Iris pigment epithelial cell (primary cell): ENCODE results near the gene TUT1.
"Not testable (repeated sequence)": the region's sequence is repeated elsewhere in the genome, so short reads cannot be mapped to it uniquely, and the experiment has no call there.

Experiments
- DNase-seq: peaks from one replicate; pipeline ENCODE4 v3.0.0-alpha.2; 2011; ENCODE audit warnings: low read depth

The TUT1 gene

DNA sequence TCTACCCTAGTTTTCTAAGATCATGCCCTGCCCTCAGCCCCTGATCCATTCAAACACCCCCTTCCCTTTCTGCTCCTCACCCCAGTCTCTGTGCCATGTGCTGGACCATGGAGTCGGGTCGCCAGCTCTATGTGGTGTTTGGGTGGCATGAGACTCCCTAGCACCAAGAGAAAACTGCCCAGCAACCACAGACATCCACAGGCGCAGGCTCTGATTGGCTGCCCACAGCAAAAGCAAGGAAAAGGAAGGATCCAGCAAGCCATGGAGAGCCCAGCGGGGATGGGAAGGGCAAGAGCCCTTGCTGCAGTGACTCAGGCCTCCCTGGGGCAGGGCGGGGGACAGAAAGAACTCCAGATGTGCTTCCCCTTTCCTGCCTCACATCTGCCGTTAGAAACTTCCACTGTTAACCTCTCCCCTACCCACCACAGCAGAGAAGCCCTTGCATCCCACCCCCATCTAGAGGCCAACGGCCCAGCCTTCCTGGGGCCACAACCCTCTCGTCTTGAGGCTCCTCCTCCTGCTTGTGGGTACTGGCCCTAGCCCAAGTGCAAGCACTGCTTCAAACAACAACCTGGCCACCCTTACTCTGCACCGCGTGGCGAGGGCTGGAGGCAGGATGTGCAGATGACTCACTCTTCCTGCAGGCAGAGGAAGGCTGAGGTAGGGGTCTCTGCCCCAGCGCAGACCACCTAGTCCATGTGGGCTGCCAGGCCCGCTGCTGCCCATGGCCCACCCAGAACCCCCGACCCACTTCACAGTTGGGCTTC lies 35.0 kb downstream of the TUT1 start:
- DNase-seq: peak; percentile 85

GRCh38 chr11:62555464-62556107 lies 35.7 kb downstream of the TUT1 start:
- DNase-seq: peak; percentile 48

DNA sequence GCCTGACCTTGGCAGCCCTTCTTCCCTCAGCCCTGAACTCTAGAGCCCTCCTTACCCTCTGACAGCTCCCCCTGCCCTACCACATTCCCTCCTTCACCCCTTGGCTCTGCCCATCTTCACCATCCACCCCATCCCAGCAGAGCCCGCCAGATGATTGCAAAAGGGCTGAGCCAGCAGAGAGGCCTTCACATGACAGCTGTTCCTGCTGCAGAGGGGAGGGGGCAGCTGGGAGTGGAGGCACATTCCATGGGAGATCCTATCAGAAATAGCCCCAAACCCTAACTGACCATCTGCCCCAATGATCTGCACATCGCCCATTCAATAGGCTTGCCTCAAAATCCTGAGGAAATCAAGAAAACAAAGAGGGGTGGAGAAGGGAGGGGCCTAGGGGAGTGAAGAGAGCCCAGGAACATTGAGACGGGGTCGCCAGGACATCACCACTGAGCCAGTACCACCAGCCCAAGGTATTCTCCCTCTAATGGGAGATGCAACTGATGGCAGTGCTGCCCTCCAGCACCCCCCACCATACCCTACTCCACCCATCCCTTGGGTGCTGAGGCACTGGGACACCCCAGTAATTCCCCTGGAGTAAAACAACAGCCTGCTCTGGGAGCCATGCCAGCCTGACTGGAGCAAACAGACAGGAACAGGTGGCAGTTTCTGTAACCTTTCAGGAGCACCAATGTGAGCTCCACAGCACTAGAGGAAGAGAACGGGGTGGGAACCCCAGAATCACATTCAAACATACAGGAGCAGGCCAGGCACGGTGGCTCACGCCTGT lies 36.7 kb downstream of the TUT1 start:
- no peak for DNase-seq

DNA sequence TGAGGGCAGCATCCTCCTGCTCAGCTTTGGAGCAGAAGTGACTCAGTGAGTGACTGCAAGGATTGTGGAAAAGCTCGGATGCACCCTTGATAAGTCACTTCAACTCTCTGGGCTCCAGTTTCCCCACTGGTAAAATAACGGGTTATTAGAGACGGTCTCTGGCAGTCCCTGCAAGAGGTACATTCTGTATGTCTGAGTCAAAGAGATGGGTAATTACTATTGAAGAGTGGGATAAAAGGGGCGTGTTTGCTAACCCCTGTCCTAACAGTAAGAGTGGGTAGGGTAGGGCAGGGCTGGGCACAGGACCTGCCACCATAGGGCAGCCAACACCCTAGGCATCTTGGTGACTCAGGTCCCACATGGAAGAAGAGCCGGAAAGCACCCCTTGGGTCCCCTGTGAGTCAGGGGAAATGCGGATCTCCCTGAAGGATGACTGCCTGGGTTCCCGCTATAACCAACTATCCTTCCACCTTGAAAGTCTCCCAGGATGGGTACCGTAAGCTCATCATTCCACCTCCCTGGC lies 37.4 kb downstream of the TUT1 start:
- DNase-seq: peak; percentile 82

- peak; percentile 96 for DNase-seq
These were observed 38.1 kb downstream of the TUT1 start for GRCh38 chr11:62553080-62553838.

DNA sequence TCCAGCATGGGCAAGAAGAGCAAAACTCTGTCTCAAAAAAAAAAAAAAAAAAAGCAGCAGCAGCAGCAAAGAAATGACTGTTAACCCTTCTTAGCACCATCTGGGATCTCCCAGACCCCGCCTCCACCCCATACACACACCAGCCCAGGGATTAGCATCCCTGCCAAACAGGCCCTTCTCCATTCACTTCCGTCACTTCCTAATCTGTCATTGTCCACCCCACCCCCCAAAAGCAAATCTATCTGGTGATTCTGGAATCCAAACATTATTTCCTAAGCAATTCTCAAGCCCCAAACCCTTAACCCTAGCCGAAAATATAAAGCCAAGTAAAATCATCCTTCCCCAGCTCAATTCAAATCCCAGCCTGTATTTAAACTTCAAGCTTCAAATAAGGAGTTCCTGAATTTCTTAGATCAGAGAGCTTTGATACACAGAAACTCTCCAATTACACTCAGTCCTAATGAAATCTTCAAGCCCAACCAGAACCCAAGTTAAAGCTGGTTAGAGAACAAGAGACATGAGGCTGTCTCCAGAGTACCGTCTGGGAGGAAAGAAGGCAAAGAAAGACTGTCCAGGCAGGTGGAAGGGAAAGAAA lies 38.7 kb downstream of the TUT1 start:
- DNase-seq: no peak

GRCh38 chr11:62550478-62550877 lies 40.8 kb downstream of the TUT1 start:
- DNase-seq: not testable (repeated sequence)

DNA sequence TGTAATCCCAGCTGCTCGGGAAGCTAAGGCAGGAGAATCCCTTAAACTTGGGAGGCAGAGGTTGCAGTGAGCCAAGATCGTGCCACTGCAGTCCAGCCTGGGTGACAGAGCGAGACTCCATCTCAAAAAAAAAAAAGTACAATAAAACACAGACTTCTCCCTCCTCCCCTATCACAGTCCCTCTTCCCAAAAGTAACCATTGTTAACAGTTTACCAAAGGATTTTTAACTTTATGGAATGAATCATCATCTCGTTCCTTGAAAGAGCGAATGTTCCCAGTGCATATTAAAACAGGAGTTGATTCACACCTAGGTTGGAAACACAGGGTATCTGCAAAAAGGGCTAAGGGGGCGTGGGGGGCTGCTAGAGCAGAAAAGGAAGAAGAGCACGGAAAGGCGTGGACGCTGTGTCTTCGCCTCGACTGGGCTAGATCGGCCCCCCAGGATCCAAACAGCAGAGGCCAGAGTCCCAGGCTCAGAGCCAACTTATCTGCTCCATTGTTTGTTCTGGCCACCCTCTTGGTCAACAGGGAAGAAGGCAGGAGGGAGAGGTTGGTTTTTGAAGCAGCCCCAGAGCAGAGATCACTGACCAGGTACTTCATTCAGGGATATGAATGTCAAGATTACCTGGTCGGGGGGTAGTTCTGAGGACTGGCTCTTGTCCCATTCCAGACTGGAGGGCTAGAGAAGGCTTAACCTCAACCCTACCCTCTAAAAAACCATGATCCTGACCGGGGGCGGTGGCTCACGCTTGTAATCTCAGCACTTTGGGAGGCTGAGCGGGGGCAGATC lies 42.6 kb downstream of the TUT1 start:
- no peak for DNase-seq

DNA sequence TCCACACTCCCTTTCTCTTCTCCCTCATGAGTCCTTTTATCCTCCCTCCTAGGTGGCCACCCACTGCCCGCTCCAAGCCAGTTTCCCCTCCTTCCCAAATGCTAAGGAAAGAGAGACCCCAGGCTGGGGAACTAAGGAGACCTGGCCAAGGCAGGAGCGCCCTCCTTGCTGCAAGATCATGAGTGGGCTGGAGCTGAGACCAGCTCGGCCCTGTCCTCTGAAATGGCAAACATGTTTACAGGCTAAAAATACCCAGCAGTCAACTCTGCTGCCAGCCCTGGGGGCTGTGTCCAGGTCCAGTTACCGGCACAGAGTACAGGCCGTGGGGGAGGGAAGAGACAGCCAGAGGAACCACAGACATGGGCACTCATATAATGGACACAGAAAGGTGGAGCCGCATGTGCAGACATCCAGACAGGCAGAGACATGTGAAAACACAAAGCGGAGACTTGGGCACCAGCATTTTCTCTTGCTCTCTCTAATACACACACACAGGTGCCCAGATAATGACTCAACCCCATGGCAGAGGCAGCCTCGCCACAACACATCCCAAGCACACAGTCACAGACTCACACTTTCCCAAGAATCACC lies 43.5 kb downstream of the TUT1 start:
- no peak for DNase-seq

DNA sequence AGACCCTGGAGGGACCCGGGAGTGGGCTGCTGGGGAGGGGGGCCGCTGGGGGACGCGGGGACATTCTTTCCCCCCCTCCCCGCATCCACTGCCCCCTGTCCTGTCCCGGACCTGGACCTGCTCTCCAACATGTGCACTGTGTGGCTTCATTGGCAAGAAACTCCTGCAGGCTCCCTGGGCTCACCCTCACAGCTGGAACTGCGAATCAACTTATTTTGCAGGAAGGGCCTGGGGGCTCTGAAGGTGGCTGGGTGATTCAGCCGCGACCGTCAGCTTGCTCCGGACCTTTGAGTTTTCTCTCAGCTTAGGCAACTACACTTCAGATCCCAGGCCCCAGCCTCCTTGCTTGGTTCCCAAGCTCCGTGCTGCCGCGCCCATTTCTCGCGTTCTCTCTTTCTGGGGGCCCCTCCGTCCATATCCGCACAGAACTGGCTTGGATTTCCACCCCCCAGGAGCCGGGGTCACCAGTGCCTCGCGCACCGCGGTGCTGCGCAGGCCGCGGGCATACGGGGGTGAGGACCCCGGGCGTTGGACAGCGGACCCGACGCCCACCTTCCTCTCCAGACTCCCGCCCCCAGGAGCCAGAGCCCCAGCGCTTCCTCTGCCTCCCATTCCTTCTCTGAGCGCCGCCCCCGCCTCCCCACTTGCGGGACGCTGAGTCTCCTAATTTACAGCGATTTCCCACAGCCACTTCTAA lies 44.2 kb downstream of the TUT1 start:
- peak; percentile 71 for DNase-seq

DNA sequence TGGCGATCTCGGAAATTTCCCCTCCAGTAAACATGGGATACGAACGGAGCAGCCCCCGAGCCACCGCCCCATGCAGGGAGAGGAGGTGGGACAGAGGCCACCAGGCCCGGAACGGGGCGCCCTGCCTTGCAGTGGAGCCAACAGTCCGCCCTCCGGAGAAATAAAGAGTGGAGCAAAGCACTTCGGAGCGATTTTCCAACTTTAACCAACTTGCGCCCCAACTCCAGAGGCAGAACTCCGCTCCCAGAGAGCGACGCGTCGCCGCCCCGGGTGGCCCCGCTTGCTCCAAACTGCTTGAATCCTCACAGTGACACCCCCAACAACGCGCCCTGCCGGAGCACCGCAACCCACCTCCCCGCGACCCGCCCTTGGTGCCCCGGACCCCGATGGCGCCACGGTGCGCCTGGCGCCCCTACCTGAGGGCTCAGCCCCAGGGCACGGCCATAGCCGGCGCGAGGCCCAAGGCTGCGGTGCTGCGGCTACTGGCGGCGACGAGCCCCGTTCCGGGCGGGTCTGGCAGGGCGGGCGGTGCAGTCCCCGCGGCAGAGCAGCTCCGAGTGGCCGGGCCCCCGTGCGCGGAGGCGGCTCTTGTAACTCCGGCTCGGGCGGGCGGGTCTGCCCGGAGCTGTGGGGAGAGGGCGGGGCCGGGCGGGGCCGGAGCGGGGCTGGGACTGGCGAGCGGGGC lies 44.9 kb downstream of the TUT1 start, which contains the start of gene AHNAK:
Gene AHNAK (minus strand): TSS at position 563 of the 685 bp plus-strand sequence. CDS start 10,708 bp downstream, outside the sequence.
- DNase-seq: peak; percentile 74

GRCh38 chr11:62545437-62546243 lies 45.7 kb downstream of the TUT1 start:
- peak; percentile 88 for DNase-seq

- no peak for DNase-seq
These were observed 46.5 kb downstream of the TUT1 start for GRCh38 chr11:62544581-62545436.

DNA sequence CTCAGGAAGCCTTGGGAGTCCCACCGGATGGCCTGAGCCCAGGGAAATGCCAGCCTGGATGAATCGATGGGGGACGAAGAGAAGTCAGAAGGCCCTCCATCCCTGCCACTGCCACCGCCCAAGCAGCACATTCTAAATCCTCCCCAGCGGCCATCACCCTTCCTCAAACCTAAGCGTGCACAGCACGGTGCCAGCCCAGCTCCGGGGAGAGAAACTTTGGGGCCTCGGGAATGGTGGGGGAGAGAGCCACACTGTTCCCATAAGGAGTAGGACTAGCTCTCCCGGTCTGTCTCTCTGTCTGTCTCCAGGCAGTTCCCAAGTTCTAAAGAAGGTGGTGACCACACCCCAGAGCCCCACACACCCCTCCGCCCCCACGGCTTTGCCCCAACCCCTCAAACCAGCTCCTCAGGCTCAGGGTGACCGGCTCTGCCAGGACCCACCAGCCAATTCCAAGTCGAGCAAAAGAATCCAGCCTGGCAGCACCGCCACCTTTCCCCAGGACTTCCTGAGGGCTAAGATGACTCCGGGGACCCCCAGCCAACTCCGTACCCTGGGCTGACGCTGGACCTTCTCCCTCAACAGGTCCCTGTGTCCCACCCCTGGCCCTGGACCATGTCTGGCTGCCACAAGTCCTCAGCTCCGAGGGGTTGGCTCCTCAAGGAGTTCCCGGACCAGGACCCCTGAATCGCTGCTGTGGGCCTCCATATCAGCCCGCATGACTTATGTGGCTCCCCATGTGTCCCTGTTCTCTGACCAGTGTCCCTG lies 47.5 kb downstream of the TUT1 start:
- no peak for DNase-seq

GRCh38 chr11:62542750-62543567 lies 48.4 kb downstream of the TUT1 start:
- peak; percentile 70 for DNase-seq
